ENCODE results near the gene SKA3.
"Not testable (repeated sequence)": the region's sequence is repeated elsewhere in the genome, so short reads cannot be mapped to it uniquely, and the experiment has no call there.

SKA3 gene

DNA sequence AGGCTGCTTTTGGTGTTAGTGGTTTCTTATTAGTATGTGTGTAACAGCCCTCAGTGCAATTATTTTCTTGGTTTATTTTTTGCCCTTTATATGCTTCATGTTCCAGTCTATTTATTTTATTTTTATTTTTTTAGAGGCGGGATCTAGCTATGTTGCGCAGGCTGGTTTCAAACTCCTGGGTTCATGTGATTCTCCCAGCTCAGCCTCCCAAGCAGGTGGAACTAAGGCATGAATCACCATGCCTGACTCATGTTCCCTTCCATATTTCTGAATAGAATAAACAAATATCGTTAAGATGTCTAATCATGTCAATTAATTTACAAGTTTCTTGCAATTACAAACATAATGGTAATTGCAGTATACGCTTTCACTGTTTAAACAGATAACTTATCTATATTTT, 11.7 kb downstream of the SKA3 start:
- no peak for DNase-seq

GRCh38 chr13:21152251-21152899, 24.0 kb downstream of the SKA3 start:
- no peak for DNase-seq

DNA sequence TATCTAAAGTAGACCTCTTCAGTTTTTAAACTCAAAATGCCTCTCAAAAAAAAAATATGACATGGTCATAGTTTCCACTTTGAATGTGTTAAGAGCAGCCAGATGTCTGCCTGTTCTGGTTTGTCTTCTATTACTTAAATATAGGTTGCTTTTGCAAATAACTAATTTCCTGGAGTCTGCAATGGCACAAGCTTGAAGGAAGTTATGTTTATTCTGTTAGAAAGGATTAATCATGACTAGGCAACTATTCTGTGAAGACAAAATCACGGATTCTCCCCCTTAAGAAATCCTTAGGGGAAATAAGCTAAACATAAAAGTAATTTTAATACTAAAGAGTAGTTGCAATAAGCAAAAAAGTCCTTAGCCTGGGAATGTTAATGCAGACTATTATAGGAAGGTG, 26.3 kb downstream of the SKA3 start:
- no peak for DNase-seq

DNA sequence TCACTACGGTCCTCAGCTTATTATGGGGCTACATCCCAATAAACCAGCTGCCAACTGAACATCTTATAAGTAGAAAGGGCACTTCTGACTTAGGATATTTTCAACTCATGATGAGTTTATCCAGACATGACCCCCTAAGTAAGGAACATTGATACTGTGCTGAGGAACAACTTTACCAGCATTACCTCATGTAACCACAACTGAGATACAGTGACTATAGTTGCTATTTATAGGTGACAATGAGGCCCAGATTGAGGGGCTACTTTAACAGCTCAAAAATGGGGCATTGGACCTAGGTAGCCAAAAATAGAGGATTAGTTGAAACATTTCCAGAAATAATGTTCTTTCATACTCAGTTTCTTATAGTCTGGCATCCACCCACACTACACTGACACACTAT, 26.8 kb downstream of the SKA3 start:
- no peak for DNase-seq

DNA sequence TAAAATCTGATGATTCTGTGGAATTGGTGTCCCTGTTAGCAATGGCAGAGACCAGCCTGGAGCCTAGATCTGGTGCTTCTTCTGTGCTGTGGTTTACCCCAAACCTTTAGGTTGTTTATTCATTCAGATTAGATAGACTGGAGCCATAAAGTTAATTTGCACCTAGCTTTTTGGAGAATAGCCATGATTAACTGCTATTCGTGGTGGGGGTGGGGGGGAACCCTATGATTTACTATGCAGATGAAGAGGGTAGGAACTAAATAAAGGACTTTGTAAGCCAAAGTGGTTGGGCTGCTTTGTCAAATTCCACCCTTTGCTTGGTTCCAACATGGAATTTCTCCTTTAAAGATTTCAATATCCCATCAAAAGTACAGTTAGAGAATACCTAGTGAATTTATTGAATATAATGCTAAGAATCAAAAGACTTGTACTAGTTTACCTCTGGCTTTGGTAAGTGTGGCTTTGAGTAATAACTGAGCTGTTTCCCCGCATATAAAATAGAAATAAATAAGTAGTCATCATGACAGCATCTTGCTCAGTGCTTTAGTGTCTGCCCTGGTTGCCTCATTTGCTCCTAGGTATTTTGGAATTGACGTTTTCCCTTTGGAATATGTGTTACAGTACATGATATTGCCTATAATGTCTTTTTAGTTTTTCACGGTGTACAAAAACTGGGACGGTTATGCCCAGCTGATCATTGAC, 27.6 kb downstream of the SKA3 start:
- DNase-seq = no peak

DNA sequence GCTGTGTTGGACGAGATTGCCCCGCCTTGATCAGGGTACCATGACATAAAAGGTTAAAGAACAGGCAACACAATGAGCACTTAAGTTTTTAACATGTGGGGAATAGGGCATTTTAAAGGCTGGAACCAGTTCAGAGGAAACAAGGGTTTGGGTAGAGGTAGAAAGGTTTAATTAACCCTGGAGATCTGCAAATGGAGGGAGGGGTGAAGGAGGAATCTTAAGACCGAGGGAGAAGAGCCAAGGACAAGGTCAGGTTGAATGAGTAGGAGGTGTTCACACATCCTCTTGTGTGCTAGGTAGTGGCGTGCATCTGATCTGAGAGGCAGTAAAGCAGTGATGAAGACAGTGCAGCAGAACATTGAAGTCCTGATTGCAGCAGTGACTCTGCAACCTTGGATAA, 28.5 kb downstream of the SKA3 start:
- DNase-seq = no peak

DNA sequence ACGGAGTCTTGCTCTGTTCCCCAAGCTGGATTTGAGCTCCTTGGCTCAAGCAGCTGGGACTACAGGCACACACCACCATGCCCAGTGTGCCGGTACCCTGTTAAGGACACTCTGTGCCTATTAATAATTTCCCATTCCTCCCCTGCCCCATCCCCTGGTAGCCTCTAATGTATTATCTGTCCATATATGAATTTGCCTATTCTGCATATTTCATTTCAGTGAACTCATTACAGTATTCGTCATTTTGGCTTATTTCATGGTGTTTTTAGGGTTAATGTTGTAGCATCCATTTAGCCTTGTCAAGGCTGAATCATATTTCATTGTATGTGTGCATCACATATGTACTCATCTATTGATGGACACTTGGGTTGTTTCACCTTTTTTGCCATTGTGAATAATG, 33.6 kb downstream of the SKA3 start:
- DNase-seq = no peak

DNA sequence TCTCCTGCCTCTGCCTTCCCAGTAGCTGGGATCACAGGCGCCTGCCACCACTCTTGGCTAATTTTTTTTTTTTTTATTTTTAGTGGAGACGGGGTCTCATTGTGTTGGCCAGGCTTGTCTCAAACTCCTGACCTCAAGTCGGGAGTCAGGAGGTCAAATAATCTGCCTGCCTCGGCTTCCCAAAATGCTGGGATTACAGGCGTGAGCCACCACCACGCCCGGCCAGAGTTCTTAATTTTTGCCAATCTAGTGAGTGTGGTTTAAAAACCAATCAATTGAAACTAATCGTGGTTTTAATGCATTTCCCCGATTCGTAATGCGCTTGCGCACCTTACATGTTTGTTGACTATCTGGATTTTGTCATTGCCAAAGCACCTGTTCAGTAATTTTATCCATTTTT, 37.0 kb downstream of the SKA3 start:
- DNase-seq = no peak

- DNase-seq = no peak
Observed at GRCh38 chr13:21138561-21138960, 37.8 kb downstream of the SKA3 start.

DNA sequence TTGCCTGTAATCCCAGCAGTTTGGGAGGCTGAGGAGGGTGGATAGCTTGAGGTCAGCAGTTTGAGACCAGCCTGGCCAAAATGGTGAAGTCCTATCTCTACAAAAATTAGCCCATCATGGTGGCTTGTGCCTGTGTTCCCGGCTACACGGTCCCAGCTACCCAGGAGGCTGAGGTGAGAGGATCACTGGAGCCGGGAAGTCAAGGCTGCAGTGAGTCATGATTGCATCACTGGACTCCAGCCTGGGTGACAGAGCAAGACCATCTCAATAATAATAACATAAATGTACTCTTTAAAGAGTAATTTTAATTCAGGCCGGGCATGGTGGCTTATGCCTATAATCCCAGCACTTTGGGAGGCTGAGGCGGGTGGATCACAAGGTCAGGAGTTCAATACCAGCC, 38.7 kb downstream of the SKA3 start:
- no peak for DNase-seq

DNA sequence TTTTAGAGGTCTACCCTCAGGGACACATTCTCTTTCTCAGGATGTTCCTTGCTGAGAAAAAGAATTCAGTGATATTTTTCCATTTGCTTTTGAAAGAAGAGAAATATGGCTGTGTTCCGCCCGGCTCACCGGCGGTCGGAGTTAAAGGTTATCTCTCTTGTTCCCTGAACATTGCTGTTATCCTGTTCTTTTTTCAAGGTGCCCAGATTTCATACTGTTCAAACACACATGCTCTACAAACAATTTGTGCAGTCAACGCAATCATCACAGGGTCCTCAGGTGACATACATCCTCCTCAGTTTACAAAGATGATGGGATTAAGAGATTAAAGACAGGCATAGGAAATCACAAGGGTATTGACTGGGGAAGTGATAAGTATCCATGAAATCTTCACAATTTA, 40.5 kb downstream of the SKA3 start:
- DNase-seq = not testable (repeated sequence)

DNA sequence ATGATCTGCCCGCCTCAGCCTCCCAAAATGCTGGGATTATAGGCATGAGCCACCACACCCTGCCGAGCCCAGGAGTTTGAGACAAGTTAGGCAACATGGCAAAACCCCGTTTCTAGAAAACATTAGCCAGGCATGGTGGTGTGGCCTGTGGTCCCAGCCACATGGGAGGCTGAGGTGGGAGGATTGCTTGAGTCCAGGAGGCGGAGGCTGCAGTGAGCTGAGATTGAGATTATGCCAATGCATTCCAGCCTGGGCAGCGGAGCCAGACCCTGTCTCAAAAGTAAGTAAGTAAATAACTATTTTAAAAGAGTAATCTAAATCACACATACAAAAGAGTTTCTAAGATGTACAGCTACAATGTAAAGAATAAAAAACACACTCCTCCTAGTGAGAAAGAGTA, 41.9 kb downstream of the SKA3 start:
- no peak for DNase-seq

GRCh38 chr13:21133077-21133476, 43.3 kb downstream of the SKA3 start:
- DNase-seq = no peak

- no peak for DNase-seq
Observed at GRCh38 chr13:21130116-21130515, 46.2 kb downstream of the SKA3 start.

DNA sequence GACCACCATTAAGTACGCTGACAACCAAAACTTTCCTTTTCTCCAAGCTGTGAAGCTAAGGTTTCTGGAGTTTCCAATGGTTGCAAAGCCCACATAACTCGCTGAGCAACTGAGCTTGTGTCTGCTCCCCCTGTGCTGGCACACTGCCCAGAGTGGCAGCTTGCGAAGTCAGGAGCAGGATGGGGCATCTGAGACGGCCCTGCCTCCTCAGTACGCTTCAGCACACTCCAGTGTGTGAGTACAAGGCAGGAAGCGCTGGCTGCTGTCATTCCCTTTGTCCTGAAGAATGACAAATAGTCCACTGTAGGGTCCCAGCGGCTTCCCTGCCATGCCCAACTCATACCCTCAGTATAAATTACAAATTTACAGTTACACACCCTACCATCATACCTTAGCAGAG, 51.5 kb downstream of the SKA3 start:
- no peak for DNase-seq

- no peak for DNase-seq
Observed at GRCh38 chr13:21123956-21124355, 52.4 kb downstream of the SKA3 start.

- no peak for DNase-seq
Observed at GRCh38 chr13:21121616-21122015, 54.7 kb downstream of the SKA3 start.

- no peak for DNase-seq
Observed at GRCh38 chr13:21120191-21120590, 56.2 kb downstream of the SKA3 start.

GRCh38 chr13:21119526-21119925, 56.8 kb downstream of the SKA3 start:
- DNase-seq = no peak

DNA sequence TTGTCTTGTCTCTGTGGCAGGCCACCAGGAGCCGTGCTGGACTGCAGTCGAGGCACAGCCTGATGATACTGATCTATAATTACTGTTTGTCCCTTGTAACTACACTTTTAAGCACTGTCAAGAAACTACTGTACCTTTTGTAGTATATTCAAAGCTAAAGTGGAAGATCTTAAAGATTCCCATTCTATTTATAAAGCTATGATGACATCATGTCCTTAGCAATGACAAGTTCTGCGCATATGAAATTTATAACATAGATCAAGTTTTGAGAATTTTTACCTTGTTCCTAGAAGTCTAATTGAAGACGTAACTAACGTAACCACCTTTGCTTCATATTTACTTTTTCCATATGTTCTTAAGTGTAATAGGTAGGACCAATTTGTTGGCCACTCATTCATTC, 58.2 kb downstream of the SKA3 start:
- DNase-seq = no peak

DNA sequence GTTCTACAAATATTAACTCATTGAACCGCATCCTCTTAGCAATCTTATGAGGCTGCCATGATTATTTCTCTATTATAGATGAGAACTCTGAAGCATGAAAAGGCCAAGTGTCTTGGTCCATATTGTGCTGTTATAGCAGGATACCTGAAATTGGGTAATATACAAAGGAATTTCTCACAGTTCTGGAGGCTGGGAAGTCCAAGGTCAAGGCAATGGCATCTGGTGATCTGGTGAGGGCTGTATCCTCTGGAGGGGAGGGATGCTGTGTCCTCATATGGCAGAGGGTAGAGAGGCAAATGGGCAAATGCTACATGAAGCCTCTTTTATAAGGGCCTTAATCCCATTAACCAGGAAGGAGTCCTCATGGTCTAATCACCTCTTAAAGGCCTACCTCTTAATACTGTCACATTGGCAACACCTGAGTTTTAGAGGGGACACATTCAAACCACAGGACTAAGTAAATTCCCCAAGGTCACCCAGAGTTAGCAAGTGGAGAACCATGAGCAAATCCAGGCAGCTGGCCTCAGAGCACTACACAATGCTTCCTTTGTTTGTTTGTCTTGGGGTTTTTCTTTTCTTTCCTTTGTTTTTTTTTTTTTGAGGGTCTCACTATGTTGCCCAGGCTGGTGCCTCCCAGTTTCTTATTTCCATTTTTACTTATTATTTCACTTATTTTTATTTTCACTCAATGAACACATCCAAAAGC, 59.1 kb downstream of the SKA3 start:
- no peak for DNase-seq

DNA sequence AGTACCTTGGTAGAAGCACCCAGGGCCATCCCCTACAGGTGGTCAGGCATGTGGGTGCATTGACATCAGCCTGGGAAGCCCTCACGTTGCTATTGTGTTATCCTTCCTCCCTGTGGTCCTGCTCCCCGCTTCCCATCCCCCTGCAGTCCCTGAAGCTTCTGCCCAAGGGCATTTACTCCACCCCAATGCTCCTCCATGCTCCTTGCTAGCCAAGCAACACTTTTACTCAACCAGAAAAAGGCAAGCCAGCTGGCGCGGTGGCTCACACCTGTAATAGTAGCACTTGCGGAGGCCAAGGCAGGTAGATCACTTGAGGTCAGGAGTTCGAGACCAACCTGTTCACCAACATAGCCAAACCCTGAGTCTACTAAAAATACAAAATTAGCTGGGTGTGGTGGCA, 60.2 kb downstream of the SKA3 start:
- no peak for DNase-seq

GRCh38 chr13:21115231-21115630, 61.1 kb downstream of the SKA3 start:
- DNase-seq = no peak

DNA sequence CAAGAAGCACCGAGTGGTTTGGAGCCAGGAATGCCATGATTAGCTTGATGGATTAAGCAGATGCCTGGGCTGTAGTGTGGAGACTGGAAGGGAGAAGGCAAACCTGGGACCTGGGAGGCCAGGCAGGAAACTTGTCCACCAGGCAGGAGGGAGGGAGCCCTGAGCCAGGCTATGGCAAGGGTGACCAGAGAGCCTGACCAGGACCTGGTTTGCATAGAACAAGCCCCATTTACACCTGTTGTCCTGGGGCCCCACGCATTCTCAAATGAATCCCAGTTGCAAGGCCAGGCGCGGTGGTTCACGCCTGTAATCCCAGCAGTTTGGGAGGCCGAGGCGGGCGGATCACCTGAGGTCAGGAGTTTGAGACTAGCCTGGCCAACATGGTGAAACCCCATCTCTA, 64.8 kb downstream of the SKA3 start:
- no peak for DNase-seq
